Astrocyte (in vitro differentiated cells and primary cell): ENCODE data around the gene SLC45A1. TPM values are rescaled to one million over a fixed set of nuclear protein-coding genes. Genes with fewer than 3 reads are reported as not detected.

Source experiments
- DNase-seq: peaks from one replicate; pipeline ENCODE4 v3.0.0-alpha.2; 2010; ENCODE audit warnings: low read depth
- FAIRE-seq: peaks from 2 replicates; lab custom pipeline; 2011; peaks lifted over from hg19 to GRCh38; lab: Jason Lieb, UNC
- H2AFZ ChIP-seq: 2 replicates; pipeline ENCODE4 v1.6.0; 2012; ENCODE audit warnings: low read depth, low read length, inconsistent platforms
- H3K27ac ChIP-seq: 2 replicates; pipeline ENCODE4 v1.5.1; 2011; ENCODE audit warnings: low read depth, low read length, inconsistent platforms
- H3K27me3 ChIP-seq: 2 replicates; pipeline ENCODE4 v1.6.0; 2011; ENCODE audit warnings: low read length, inconsistent platforms; ENCODE audit not compliant: insufficient read depth
- H3K36me3 ChIP-seq: 2 replicates; pipeline ENCODE4 v1.5.1; 2011; ENCODE audit warnings: low read length, inconsistent platforms; ENCODE audit not compliant: insufficient read depth
- H3K4me1 ChIP-seq: 2 replicates; pipeline ENCODE4 v1.5.1; 2011; ENCODE audit warnings: low read length, inconsistent platforms; ENCODE audit not compliant: insufficient read depth
- H3K4me2 ChIP-seq: 2 replicates; pipeline ENCODE4 v1.6.0; 2012; ENCODE audit warnings: low read length, inconsistent platforms
- H3K4me3 ChIP-seq: 2 replicates; pipeline ENCODE4 v1.5.1; 2011; ENCODE audit warnings: low read depth, mild to moderate bottlenecking, low read length, inconsistent platforms; ENCODE audit not compliant: insufficient read depth
- H3K79me2 ChIP-seq: 2 replicates; pipeline ENCODE4 v1.6.0; 2012; ENCODE audit warnings: mild to moderate bottlenecking, low read length, inconsistent platforms; ENCODE audit not compliant: insufficient read depth
- H3K9ac ChIP-seq: 2 replicates; pipeline ENCODE4 v1.6.0; 2012; ENCODE audit warnings: mild to moderate bottlenecking, low read length, inconsistent platforms
- H3K9me3 ChIP-seq: 2 replicates; pipeline ENCODE4 v1.5.1; 2012; ENCODE audit warnings: low read depth, mild to moderate bottlenecking, low read length, inconsistent platforms; ENCODE audit not compliant: insufficient read depth
- H4K20me1 ChIP-seq: 2 replicates; pipeline ENCODE4 v1.6.0; 2012; ENCODE audit warnings: low read length, inconsistent platforms; ENCODE audit not compliant: insufficient read depth
- H3K27ac Mint-ChIP-seq: one replicate; pipeline ENCODE4 v1.8.0; 2021; ENCODE audit warnings: mild to moderate bottlenecking, mixed read lengths; ENCODE audit not compliant: unreplicated experiment
- H3K27me3 Mint-ChIP-seq: one replicate; pipeline ENCODE4 v1.8.0; 2021; ENCODE audit warnings: low read depth, mixed read lengths; ENCODE audit not compliant: unreplicated experiment
- H3K36me3 Mint-ChIP-seq: one replicate; pipeline ENCODE4 v1.8.0; 2021; ENCODE audit warnings: low read depth, mixed read lengths; ENCODE audit not compliant: unreplicated experiment
- H3K4me1 Mint-ChIP-seq: one replicate; pipeline ENCODE4 v1.8.0; 2021; ENCODE audit warnings: low read depth, mixed read lengths; ENCODE audit not compliant: unreplicated experiment
- H3K4me3 Mint-ChIP-seq: one replicate; pipeline ENCODE4 v1.8.0; 2021; ENCODE audit warnings: mild to moderate bottlenecking, moderate library complexity, mixed read lengths; ENCODE audit not compliant: unreplicated experiment
- H3K9me3 Mint-ChIP-seq: one replicate; pipeline ENCODE4 v1.8.0; 2021; ENCODE audit warnings: mild to moderate bottlenecking, mixed read lengths; ENCODE audit not compliant: unreplicated experiment
- EZH2 ChIP-seq: IDR thresholded peaks from 2 replicates; pipeline ENCODE4 v1.6.1; 2012; ENCODE audit warnings: mild to moderate bottlenecking, low read length, inconsistent platforms; ENCODE audit not compliant: insufficient read depth
- total RNA-seq: library from RNA; stranded (reverse); gene quantifications from 2 replicates; pipeline ENCODE4 v1.2.1, GENCODE V29; 2021
- TF ChIP-seq, protein P1 (sequence below): IDR thresholded peaks from 2 replicates; pipeline ENCODE4 v1.5.1; 2011; ENCODE audit warnings: low read depth, mild to moderate bottlenecking, inconsistent platforms, low read length, moderate library complexity; ENCODE audit not compliant: insufficient read depth

SLC45A1 gene
- total RNA-seq, 1 donor from 2014 or later = 0.95 TPM

DNA sequence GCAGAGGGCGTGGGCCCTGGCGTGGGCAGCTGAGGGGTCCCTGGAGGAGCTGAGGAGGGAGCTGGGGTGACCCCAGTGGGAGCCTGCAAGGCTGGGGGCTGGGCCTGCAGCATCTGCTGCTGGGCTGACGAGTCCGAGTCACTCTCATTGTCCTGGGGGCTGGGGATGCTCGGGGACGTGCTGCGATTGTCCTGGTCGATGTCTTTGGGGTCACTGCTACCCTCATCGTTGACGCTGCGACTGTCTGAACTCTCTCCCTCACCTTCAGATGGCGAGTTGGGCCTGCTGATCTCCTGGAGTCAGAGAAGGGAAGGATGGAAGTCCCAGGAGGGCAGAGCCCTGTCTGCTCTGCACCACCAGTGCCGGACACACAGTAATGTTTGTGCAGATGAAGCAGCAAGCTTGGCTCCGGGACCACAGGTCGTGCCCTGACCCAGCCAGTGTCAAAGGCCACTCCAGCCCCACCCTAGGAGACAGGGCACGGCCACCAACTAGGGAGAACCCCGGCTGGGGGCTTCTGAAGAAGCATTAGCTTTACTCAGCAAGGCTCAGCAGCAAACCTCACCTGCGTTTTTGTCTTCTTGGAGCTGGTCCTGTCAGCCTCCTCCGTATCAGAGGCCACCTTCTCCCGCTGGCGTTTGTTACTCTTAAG lies 43.4 kb downstream of the SLC45A1 start:
- no peak overlapping the region for H3K4me3 ChIP-seq
- FAIRE-seq (no peak), DNase-seq (no peak)
- no peak overlapping the region for H3K9ac ChIP-seq
- no peaks in the 10 kb centered on the region for H3K4me1 ChIP-seq
- no peak overlapping the region for H2AFZ ChIP-seq
- H3K27ac ChIP-seq = no peak overlapping the region
- H3K27me3 ChIP-seq = no peaks in the 10 kb centered on the region
- peaks cover 9% of the 10 kb centered on the region for H3K79me2 ChIP-seq
- Mint-ChIP-seq H3K4me1 (peaks cover 10% of the 10 kb centered on the region), H3K27ac (no peak overlapping the region), H3K27me3 (no peaks in the 10 kb centered on the region), H3K9me3 (peaks cover 2% of the 10 kb centered on the region), H3K36me3 (peaks cover 32% of the 10 kb centered on the region), H3K4me3 (no peak overlapping the region)
- H3K4me2 ChIP-seq = no peak overlapping the region
- no peaks in the 10 kb centered on the region for H3K9me3 ChIP-seq
- H3K36me3 ChIP-seq = peaks cover 17% of the 10 kb centered on the region
- TF ChIP-seq EZH2 = no peak
- TF ChIP-seq, protein P1, sequence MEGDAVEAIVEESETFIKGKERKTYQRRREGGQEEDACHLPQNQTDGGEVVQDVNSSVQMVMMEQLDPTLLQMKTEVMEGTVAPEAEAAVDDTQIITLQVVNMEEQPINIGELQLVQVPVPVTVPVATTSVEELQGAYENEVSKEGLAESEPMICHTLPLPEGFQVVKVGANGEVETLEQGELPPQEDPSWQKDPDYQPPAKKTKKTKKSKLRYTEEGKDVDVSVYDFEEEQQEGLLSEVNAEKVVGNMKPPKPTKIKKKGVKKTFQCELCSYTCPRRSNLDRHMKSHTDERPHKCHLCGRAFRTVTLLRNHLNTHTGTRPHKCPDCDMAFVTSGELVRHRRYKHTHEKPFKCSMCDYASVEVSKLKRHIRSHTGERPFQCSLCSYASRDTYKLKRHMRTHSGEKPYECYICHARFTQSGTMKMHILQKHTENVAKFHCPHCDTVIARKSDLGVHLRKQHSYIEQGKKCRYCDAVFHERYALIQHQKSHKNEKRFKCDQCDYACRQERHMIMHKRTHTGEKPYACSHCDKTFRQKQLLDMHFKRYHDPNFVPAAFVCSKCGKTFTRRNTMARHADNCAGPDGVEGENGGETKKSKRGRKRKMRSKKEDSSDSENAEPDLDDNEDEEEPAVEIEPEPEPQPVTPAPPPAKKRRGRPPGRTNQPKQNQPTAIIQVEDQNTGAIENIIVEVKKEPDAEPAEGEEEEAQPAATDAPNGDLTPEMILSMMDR = no peak
- H4K20me1 ChIP-seq = peaks cover 44% of the 10 kb centered on the region

DNA sequence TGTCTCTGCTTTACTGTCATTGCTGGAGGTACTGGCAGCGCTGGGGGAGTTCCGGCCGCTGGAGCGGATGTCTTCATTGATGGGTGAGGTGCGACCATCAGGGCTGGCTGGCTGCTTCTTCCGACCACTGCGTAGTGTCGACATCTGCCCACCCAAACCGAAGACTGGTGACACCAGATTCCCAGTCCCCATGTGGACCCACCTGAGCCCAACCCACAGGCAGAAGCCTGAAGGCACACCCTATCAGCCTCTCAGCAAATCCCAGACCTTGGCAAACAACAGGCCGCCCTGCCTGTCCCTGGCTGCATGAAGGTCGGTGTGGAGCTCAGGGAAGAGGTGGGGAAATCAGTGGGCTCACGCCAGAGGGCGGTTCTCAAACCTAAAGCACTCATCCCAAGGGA lies 44.8 kb downstream of the SLC45A1 start:
- H3K4me1 ChIP-seq = no peaks in the 10 kb centered on the region
- H3K4me3 Mint-ChIP-seq = no peak overlapping the region
- H3K36me3 Mint-ChIP-seq = peaks cover 30% of the 10 kb centered on the region
- no peaks in the 10 kb centered on the region for H3K27me3 ChIP-seq
- H2AFZ ChIP-seq = no peak overlapping the region
- TF ChIP-seq, protein P1 = no peak
- TF ChIP-seq EZH2 = no peak
- peaks cover 23% of the 10 kb centered on the region for H3K4me1 Mint-ChIP-seq
- no peaks in the 10 kb centered on the region for H3K9me3 ChIP-seq
- no peaks in the 10 kb centered on the region for H3K9me3 Mint-ChIP-seq
- no peak overlapping the region for H3K4me2 ChIP-seq
- no peaks in the 10 kb centered on the region for H3K27me3 Mint-ChIP-seq
- FAIRE-seq (no peak), DNase-seq (no peak)
- H4K20me1 ChIP-seq = peaks cover 43% of the 10 kb centered on the region
- peaks cover 21% of the 10 kb centered on the region for H3K79me2 ChIP-seq
- H3K27ac Mint-ChIP-seq = no peak overlapping the region
- no peak overlapping the region for H3K4me3 ChIP-seq
- no peak overlapping the region for H3K27ac ChIP-seq
- H3K9ac ChIP-seq = no peak overlapping the region
- peaks cover 13% of the 10 kb centered on the region for H3K36me3 ChIP-seq

DNA sequence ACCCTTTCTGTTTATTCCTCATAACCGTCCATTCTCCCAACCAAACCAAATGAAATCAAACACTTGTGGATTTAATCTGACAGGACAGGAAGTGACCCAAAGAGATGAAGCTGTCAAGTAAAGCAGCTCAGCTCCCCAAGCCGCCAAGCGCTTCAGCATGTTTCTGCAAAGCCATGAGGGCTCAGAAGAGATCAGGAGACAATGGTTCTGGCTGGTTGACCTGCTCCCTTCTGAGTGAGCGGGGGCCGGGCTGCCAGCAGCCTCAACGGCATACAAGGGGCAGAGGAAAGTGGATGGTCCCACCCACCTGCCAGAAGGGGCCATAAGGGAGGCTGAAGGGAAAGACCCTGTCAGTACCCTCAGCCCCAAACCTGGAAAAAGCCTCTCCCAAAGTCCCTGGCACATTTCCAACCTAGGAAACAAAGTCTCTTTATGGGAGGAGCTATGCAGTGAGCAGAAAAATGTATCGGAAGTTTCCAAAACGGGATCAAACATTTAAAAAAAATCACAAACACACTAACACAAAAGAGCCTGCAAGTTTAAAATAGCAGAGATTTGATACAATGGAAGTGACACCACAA lies 45.4 kb downstream of the SLC45A1 start:
- peaks cover 9% of the 10 kb centered on the region for H3K36me3 ChIP-seq
- H4K20me1 ChIP-seq = peaks cover 40% of the 10 kb centered on the region
- H3K27ac ChIP-seq = no peak overlapping the region
- Mint-ChIP-seq H3K4me1 (peaks cover 27% of the 10 kb centered on the region), H3K36me3 (peaks cover 25% of the 10 kb centered on the region), H3K4me3 (no peak overlapping the region), H3K27ac (no peak overlapping the region), H3K9me3 (no peaks in the 10 kb centered on the region), H3K27me3 (no peaks in the 10 kb centered on the region)
- no peak for TF ChIP-seq EZH2
- TF ChIP-seq, protein P1 = no peak
- no peak overlapping the region for H2AFZ ChIP-seq
- no peak overlapping the region for H3K9ac ChIP-seq
- H3K9me3 ChIP-seq = no peaks in the 10 kb centered on the region
- FAIRE-seq = no peak
- no peak overlapping the region for H3K4me2 ChIP-seq
- no peaks in the 10 kb centered on the region for H3K4me1 ChIP-seq
- no peak for DNase-seq
- H3K79me2 ChIP-seq = peaks cover 25% of the 10 kb centered on the region
- H3K27me3 ChIP-seq = no peaks in the 10 kb centered on the region
- no peak overlapping the region for H3K4me3 ChIP-seq
